Upper lobe of left lung (tissue), 6 donors: ENCODE data around the gene SNAPIN. TPM values are rescaled to one million over a fixed set of nuclear protein-coding genes. Genes with fewer than 3 reads are reported as not detected.
A peak's percentile ranks its signal among the peaks of the same experiment; 100 is the strongest.

Experiments
- ATAC-seq, 2 donors: fragments of 200-7000 bp; cut with Tn5 transposase; one replicate each; pipeline ENCODE4 v1.9.1; 2022; ENCODE audit warnings: mild to moderate bottlenecking in 2 of 2, moderate library complexity in 2 of 2; ENCODE audit not compliant: low FRiP score in 2 of 2
- DNase-seq, 2 donors: peaks; one replicate each; pipeline ENCODE4 v3.0.0-alpha.2; 2019 to 2020
- H3K27ac ChIP-seq, 4 donors: fragments of 200-600 bp; sonication (generic); one replicate each; pipeline ENCODE4 v1.5.1; 2016 to 2019
- H3K27me3 ChIP-seq, 4 donors: fragments of 200-600 bp; sonication (generic); one replicate each; pipeline ENCODE4 v1.5.1; 2017 to 2019
- H3K36me3 ChIP-seq, 4 donors: fragments of 200-600 bp; sonication (generic); one replicate each; pipeline ENCODE4 v1.5.1; 2016 to 2019
- H3K4me1 ChIP-seq, 4 donors: fragments of 200-600 bp; sonication (generic); one replicate each; pipeline ENCODE4 v1.5.1; 2018 to 2019
- H3K4me3 ChIP-seq, 4 donors: fragments of 200-600 bp; sonication (generic); one replicate each; pipeline ENCODE4 v1.5.1; 2017 to 2019; ENCODE audit warnings: mild to moderate bottlenecking in 2 of 4, moderate library complexity in 1 of 4
- H3K9me3 ChIP-seq, 4 donors: fragments of 200-600 bp; sonication (generic); one replicate each; pipeline ENCODE4 v1.5.1; 2018 to 2019
- CTCF ChIP-seq, 6 experiments: fragments of 450-650 bp in 4 of 6; fragments of 200-600 bp in 2 of 6; sonication (generic) in 2 of 6; IDR thresholded peaks; one replicate each; pipeline ENCODE4 v1.5.1; 2016 to 2019; ENCODE audit warnings: antibody characterized with exemption in 6 of 6
- EP300 ChIP-seq, 4 donors: sonication (generic); formaldehyde crosslinking; IDR thresholded peaks; one replicate each; pipeline ENCODE4 v1.5.1; 2017; ENCODE audit warnings: antibody characterized with exemption in 4 of 4, control low read depth in 2 of 4
- POLR2A ChIP-seq, 4 donors: fragments of 450-650 bp; IDR thresholded peaks; one replicate each; pipeline ENCODE4 v1.5.1; 2016 to 2017; ENCODE audit warnings: antibody characterized with exemption in 4 of 4, mild to moderate bottlenecking in 2 of 4
- POLR2AphosphoS5 ChIP-seq, 2 donors: sonication (generic); formaldehyde crosslinking; IDR thresholded peaks; one replicate each; pipeline ENCODE4 v1.5.1; 2017; ENCODE audit warnings: antibody characterized with exemption in 2 of 2
- whole genome bisulfite sequencing, 2 donors: methylation state at CpG; one replicate each; pipeline ENCODE4 v1.1.5; 2017 to 2018; 5-methylcytosine and 5-hydroxymethylcytosine counted together
- total RNA-seq, 6 donors: library from RNA; depleted of rRNA in 4 of 6; stranded (reverse); fragments of >200 nt in 4 of 6; gene quantifications; one replicate each; pipeline versions ENCODE4 v1.1.0 to v1.2.1, GENCODE V29; 2016 to 2021
- donor health status: DM: no; HTN: no; CAD: no; lungs with moderate emphysema.
- donor health status: DM: no; HTN: yes; CAD: no; lungs with severe emphysema.

SNAPIN gene
- total RNA-seq, 6 donors from 2014 or later: 13.5 to 44.4 (median 35.2) TPM

GRCh38 chr1:153610811-153611301 is 47.6 kb upstream of the SNAPIN start:
- Histone ChIP-seq H3K36me3 (peaks cover 0 to 20% (median 11%) of the 10 kb centered on the region in 4 donors), H3K4me3 (peak overlapping the region in 1 of 4 donors; percentile 49), H3K9me3 (no peaks in the 10 kb centered on the region), H3K27me3 (no peaks in the 10 kb centered on the region), H3K27ac (peak overlapping the region; percentile 86 to 99 (median 96)), H3K4me1 (peaks cover 40 to 78% (median 58%) of the 10 kb centered on the region in 4 donors)
- DNase-seq (no peak), ATAC-seq (peak in 1 of 2 donors; percentile 16)
- no peak for TF ChIP-seq CTCF (IDR thresholded peaks at IDR 0.05)
- TF ChIP-seq POLR2AphosphoS5 (IDR thresholded peaks at IDR 0.05): no peak
- WGBS, 2 donors: 71 to 72% methylated on average over 1 to 4 of the region's 7 CpGs

- Histone ChIP-seq H3K27ac (peak overlapping the region; percentile 86 to 99 (median 96)), H3K27me3 (no peaks in the 10 kb centered on the region), H3K9me3 (no peaks in the 10 kb centered on the region), H3K36me3 (peaks cover 0 to 17% (median 11%) of the 10 kb centered on the region in 4 donors), H3K4me3 (peak overlapping the region; percentile 4 to 55 (median 46)), H3K4me1 (peaks cover 45 to 83% (median 62%) of the 10 kb centered on the region in 4 donors)
- DNase-seq: no peak
- no peak for ATAC-seq
- WGBS, 2 donors: 79 to 80% methylated on average over 1 of the region's 1 CpG
- TF ChIP-seq POLR2AphosphoS5 (IDR thresholded peaks at IDR 0.05) (no peak), POLR2A (IDR thresholded peaks at IDR 0.05) (no peak), EP300 (IDR thresholded peaks at IDR 0.05) (no peak), CTCF (IDR thresholded peaks at IDR 0.05) (no peak)
Observed at GRCh38 chr1:153611356-153611755, 47.1 kb upstream of the SNAPIN start.

GRCh38 chr1:153612111-153612754 is 46.3 kb upstream of the SNAPIN start:
- H3K9me3 ChIP-seq: no peaks in the 10 kb centered on the region
- no peak for TF ChIP-seq CTCF (IDR thresholded peaks at IDR 0.05)
- 71% methylated on average over 10 to 11 of the region's 11 CpGs for WGBS, 2 donors

GRCh38 chr1:153612755-153613331 is 45.7 kb upstream of the SNAPIN start, which contains the start of gene S100A16:
Gene S100A16, minus strand, starts transcription at chr1:153613137. Its CDS starts 4,986 bp downstream, at chr1:153608151.
- TF ChIP-seq EP300 (IDR thresholded peaks at IDR 0.05): no peak
- TF ChIP-seq POLR2A (IDR thresholded peaks at IDR 0.05): peak in 3 of 4 donors; percentile 25 to 84 (median 76)
- TF ChIP-seq POLR2AphosphoS5 (IDR thresholded peaks at IDR 0.05): peak; percentile 64 to 87
- ATAC-seq: peak; percentile 72 to 79
- H3K36me3 ChIP-seq: peaks cover 0 to 2% (median 0%) of the 10 kb centered on the region in 4 donors
- peak within 1 kb of the TSS; percentile 43 to 55 (median 50) for H3K4me3 ChIP-seq
- no peaks in the 10 kb centered on the region for H3K27me3 ChIP-seq
- no peaks in the 10 kb centered on the region for H3K9me3 ChIP-seq
- peaks cover 51 to 85% (median 68%) of the 10 kb centered on the region in 4 donors for H3K4me1 ChIP-seq
- 48 to 58% methylated on average over 3 to 9 of the region's 9 CpGs for WGBS, 2 donors
- peak; percentile 87 to 88 for DNase-seq
- H3K27ac ChIP-seq: peak within 1 kb of the TSS; percentile 61 to 99 (median 90)

More at GRCh38 chr1:153612111-153612754, 46.3 kb upstream of the SNAPIN start:
- DNase-seq (no peak), ATAC-seq (no peak)
- Histone ChIP-seq H3K27me3 (no peaks in the 10 kb centered on the region), H3K4me3 (peak overlapping the region; percentile 43 to 55 (median 50)), H3K27ac (peak overlapping the region; percentile 61 to 99 (median 90)), H3K36me3 (peaks cover 0 to 8% (median 3%) of the 10 kb centered on the region in 4 donors), H3K4me1 (peaks cover 50 to 86% (median 67%) of the 10 kb centered on the region in 4 donors)

GRCh38 chr1:153613406-153613805 is 45.1 kb upstream of the SNAPIN start:
- 69 to 79% methylated on average over 5 of the region's 5 CpGs for WGBS, 2 donors
- H3K27ac ChIP-seq: peak overlapping the region; percentile 61 to 99 (median 90)
- H3K4me1 ChIP-seq: peaks cover 45 to 80% (median 67%) of the 10 kb centered on the region in 4 donors
- peak overlapping the region in 3 of 4 donors; percentile 43 to 55 (median 49) for H3K4me3 ChIP-seq
- H3K9me3 ChIP-seq: no peaks in the 10 kb centered on the region
- no peak for ATAC-seq
- H3K36me3 ChIP-seq: peaks cover 0 to under 1% (median 0%) of the 10 kb centered on the region in 4 donors
- TF ChIP-seq POLR2AphosphoS5 (IDR thresholded peaks at IDR 0.05): no peak
- TF ChIP-seq EP300 (IDR thresholded peaks at IDR 0.05): no peak
- no peak for TF ChIP-seq CTCF (IDR thresholded peaks at IDR 0.05)
- TF ChIP-seq POLR2A (IDR thresholded peaks at IDR 0.05): no peak
- no peak for DNase-seq
- no peaks in the 10 kb centered on the region for H3K27me3 ChIP-seq
